Kidney (tissue), 14 donors: ENCODE results near the gene CGREF1. TPM values are rescaled to one million over a fixed set of nuclear protein-coding genes. Genes with fewer than 3 reads are reported as not detected.

ENCODE experiments used
- DNase-seq, 5 donors: peaks; one replicate each; pipeline ENCODE4 v3.0.0-alpha.2; 2013 to 2020
- FAIRE-seq: peaks from 2 replicates; lab custom pipeline; 2012; peaks lifted over from hg19 to GRCh38; lab: Jason Lieb, UNC
- H3K27ac ChIP-seq, 2 donors: one replicate each; pipeline ENCODE4 v1.7.0; 2013; ENCODE audit warnings: low read depth in 2 of 2, low read length in 2 of 2, inconsistent platforms in 1 of 2
- H3K27me3 ChIP-seq: one replicate; pipeline ENCODE4 v1.7.1; 2013; ENCODE audit warnings: low read length, inconsistent platforms; ENCODE audit not compliant: control insufficient read depth, insufficient read depth
- H3K36me3 ChIP-seq, 3 donors: one replicate each; pipeline versions ENCODE4 v1.7.0 to v1.7.1; 2013; ENCODE audit warnings: low read length in 3 of 3, control low read depth in 1 of 3, inconsistent platforms in 1 of 3; ENCODE audit not compliant: insufficient read depth in 3 of 3, control insufficient read depth in 2 of 3
- H3K4me1 ChIP-seq, 3 donors: one replicate each; pipeline versions ENCODE4 v1.7.0 to v1.7.1; 2013; ENCODE audit warnings: low read length in 3 of 3, inconsistent platforms in 1 of 3, low read depth in 1 of 3; ENCODE audit not compliant: control insufficient read depth in 2 of 3, insufficient read depth in 2 of 3
- H3K4me3 ChIP-seq, 3 donors: one replicate each; pipeline versions ENCODE4 v1.7.0 to v1.8.1; 2013; ENCODE audit warnings: low read length in 3 of 3, control low read depth in 1 of 3, inconsistent platforms in 1 of 3
- H3K9ac ChIP-seq, 3 donors: one replicate each; pipeline versions ENCODE4 v1.7.0 to v1.7.1; 2013; ENCODE audit warnings: low read length in 3 of 3, control low read depth in 1 of 3, inconsistent platforms in 1 of 3
- H3K9me3 ChIP-seq, 3 donors: one replicate each; pipeline versions ENCODE4 v1.7.0 to v1.7.1; 2013; ENCODE audit warnings: low read length in 3 of 3, control low read depth in 1 of 3, inconsistent platforms in 1 of 3; ENCODE audit not compliant: control insufficient read depth in 2 of 3, insufficient read depth in 1 of 3
- intact Hi-C: fragments of 100-400 bp; cut with DNase I; formaldehyde crosslinking; loops from one replicate; pipeline ENCODE4 v1.11.1; 2022
- polyA plus RNA-seq: library from polyadenylated mRNA; stranded (reverse); fragments of 350-450 nt; fragmentation: Illumina TruSeq; extraction: RNeasy Lipid Tissue Mini Kit (QIAGEN cat#74804); gene quantifications from one replicate; pipeline ENCODE4 v1.2.3, GENCODE V29; 2014; ENCODE audit warnings: low read depth, low replicate concordance; ENCODE audit not compliant: insufficient read depth
- total RNA-seq: library from RNA; stranded (reverse); fragmentation: NEBNext Ultra II Directional; extraction: Animal tissue kit (Norgen Biotek cat#: 25700); gene quantifications from one replicate; pipeline ENCODE4 v1.2.1, GENCODE V29; 2021
- TF ChIP-seq, protein P1 (sequence below): IDR thresholded peaks from 3 replicates; pipeline ENCODE4 v1.5.1; 2012; ENCODE audit warnings: mild to moderate bottlenecking, moderate library complexity, borderline replicate concordance; ENCODE audit not compliant: insufficient read depth; ENCODE audit errors: extremely low read depth
- donor health status: control.
- donor health status: control.
- donor health status: control.
- donor health status: control.
- donor health status: control.
- donor health status: DM: yes; HTN: yes; CAD: no.
- donor health status: Normal renal cell carcinoma (clear cell type).

CGREF1 gene
- total and polyA plus RNA-seq, 2 donors from 2014 or later = 3.7 to 3.8 TPM

- FAIRE-seq (no peak), DNase-seq (peak in 2 of 5 donors; percentile 44 to 62)
- no peaks in the 10 kb centered on the region for H3K36me3 ChIP-seq
- peaks cover 8 to 14% (median 9%) of the 10 kb centered on the region in 3 donors for H3K4me1 ChIP-seq
- no peak overlapping the region for H3K9ac ChIP-seq
- H3K9me3 ChIP-seq = no peaks in the 10 kb centered on the region
- intact Hi-C loops = no loop called here
- H3K27ac ChIP-seq = no peak overlapping the region
- no peaks in the 10 kb centered on the region for H3K27me3 ChIP-seq
- no peak overlapping the region for H3K4me3 ChIP-seq
- TF ChIP-seq, protein P1, sequence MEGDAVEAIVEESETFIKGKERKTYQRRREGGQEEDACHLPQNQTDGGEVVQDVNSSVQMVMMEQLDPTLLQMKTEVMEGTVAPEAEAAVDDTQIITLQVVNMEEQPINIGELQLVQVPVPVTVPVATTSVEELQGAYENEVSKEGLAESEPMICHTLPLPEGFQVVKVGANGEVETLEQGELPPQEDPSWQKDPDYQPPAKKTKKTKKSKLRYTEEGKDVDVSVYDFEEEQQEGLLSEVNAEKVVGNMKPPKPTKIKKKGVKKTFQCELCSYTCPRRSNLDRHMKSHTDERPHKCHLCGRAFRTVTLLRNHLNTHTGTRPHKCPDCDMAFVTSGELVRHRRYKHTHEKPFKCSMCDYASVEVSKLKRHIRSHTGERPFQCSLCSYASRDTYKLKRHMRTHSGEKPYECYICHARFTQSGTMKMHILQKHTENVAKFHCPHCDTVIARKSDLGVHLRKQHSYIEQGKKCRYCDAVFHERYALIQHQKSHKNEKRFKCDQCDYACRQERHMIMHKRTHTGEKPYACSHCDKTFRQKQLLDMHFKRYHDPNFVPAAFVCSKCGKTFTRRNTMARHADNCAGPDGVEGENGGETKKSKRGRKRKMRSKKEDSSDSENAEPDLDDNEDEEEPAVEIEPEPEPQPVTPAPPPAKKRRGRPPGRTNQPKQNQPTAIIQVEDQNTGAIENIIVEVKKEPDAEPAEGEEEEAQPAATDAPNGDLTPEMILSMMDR = no peak
Measured at GRCh38 chr2:27074738-27075565, 44.0 kb downstream of the CGREF1 start.

GRCh38 chr2:27073782-27074181, 45.1 kb downstream of the CGREF1 start:
- Histone ChIP-seq H3K27me3 (no peaks in the 10 kb centered on the region), H3K4me1 (peaks cover 9 to 23% (median 14%) of the 10 kb centered on the region in 3 donors), H3K9me3 (no peaks in the 10 kb centered on the region), H3K36me3 (peaks cover 0 to 9% (median 5%) of the 10 kb centered on the region in 3 donors), H3K27ac (peak overlapping the region; percentile 25 to 35), H3K4me3 (no peak overlapping the region), H3K9ac (no peak overlapping the region)
- TF ChIP-seq, protein P1 = no peak
- intact Hi-C loops = no loop called here
- DNase-seq (peak in 1 of 5 donors; percentile 53), FAIRE-seq (no peak)

DNA sequence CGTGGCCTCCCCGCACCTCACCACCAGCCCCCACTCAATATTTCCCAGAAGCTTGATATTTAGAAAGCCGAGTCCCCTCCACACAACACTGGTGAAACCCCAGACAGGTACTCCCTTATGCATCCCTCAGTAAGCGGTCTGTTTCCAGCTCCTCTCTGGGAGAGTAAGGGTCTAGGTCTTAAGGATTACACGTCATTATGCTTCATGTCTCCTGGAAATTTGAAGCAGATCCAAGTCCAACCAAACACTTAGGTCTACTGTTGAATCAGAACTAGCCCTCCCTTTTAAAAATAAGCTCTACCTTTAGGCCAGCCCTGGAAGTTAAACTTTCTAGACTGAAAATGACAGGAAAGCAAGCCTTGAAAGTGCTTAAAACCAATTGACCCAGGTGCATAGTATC, 46.0 kb downstream of the CGREF1 start:
- Histone ChIP-seq H3K27ac (peak overlapping the region; percentile 85 to 90), H3K36me3 (peaks cover 0 to 17% (median 5%) of the 10 kb centered on the region in 3 donors), H3K9ac (no peak overlapping the region), H3K27me3 (no peaks in the 10 kb centered on the region), H3K9me3 (no peaks in the 10 kb centered on the region), H3K4me3 (no peak overlapping the region), H3K4me1 (peaks cover 9 to 26% (median 14%) of the 10 kb centered on the region in 3 donors)
- TF ChIP-seq, protein P1 = no peak
- intact Hi-C loops = no loop called here
- FAIRE-seq = no peak
- peak in 2 of 5 donors; percentile 30 to 70 for DNase-seq
